Keratinocyte (primary cell): ENCODE results near the gene SLC39A5. TPM values are rescaled to one million over a fixed set of nuclear protein-coding genes. Genes with fewer than 3 reads are reported as not detected.

ENCODE experiments used
- DNase-seq: peaks from one replicate; pipeline ENCODE4 v3.0.0-alpha.2; 2011; ENCODE audit warnings: low read depth, missing footprints, low spot score
- FAIRE-seq: peaks from 2 replicates; lab custom pipeline; 2011; peaks lifted over from hg19 to GRCh38; lab: Jason Lieb, UNC
- H2AFZ ChIP-seq: 2 replicates; pipeline ENCODE4 v1.6.0; 2012; ENCODE audit warnings: low read length, control low read depth, inconsistent platforms; ENCODE audit not compliant: control insufficient read depth
- H3K27ac ChIP-seq: 2 replicates; pipeline ENCODE4 v1.5.1; 2011; ENCODE audit warnings: low read length; ENCODE audit not compliant: control insufficient read depth, insufficient read depth
- H3K27me3 ChIP-seq: 3 replicates; pipeline ENCODE4 v1.6.0; 2011; ENCODE audit warnings: low read length; ENCODE audit not compliant: control insufficient read depth, insufficient read depth; ENCODE audit errors: extremely low read depth
- H3K36me3 ChIP-seq, 2 experiments: 2 replicates in 1 of 2; 3 replicates in 1 of 2; pipeline ENCODE4 v1.5.1; 2011; ENCODE audit warnings: low read length in 2 of 2, mild to moderate bottlenecking in 1 of 2; ENCODE audit not compliant: control insufficient read depth in 2 of 2, insufficient read depth in 2 of 2; ENCODE audit errors: extremely low read depth in 1 of 2
- H3K4me1 ChIP-seq: 3 replicates; pipeline ENCODE4 v1.5.1; 2011; ENCODE audit warnings: low read length; ENCODE audit not compliant: control insufficient read depth, insufficient read depth; ENCODE audit errors: extremely low read depth
- H3K4me2 ChIP-seq: 3 replicates; pipeline ENCODE4 v1.6.0; 2011; ENCODE audit warnings: low read depth, low read length; ENCODE audit not compliant: control insufficient read depth, insufficient read depth; ENCODE audit errors: extremely low read depth
- H3K4me3 ChIP-seq, 3 experiments: fragments of 200-600 bp in 1 of 3; sonication (generic) in 1 of 3; 2 replicates in 2 of 3; 3 replicates in 1 of 3; pipeline ENCODE4 v1.5.1; 2011 to 2016; ENCODE audit warnings: low read length in 3 of 3, mild to moderate bottlenecking in 3 of 3, control low read depth in 2 of 3, inconsistent platforms in 1 of 3, low read depth in 1 of 3, mixed read lengths in 1 of 3, mixed run types in 1 of 3, moderate library complexity in 1 of 3; ENCODE audit not compliant: control insufficient read depth in 2 of 3, insufficient read depth in 2 of 3; ENCODE audit errors: extremely low read depth in 1 of 3
- H3K79me2 ChIP-seq: 2 replicates; pipeline ENCODE4 v1.6.0; 2012; ENCODE audit warnings: low read length; ENCODE audit not compliant: control insufficient read depth, insufficient read depth
- H3K9ac ChIP-seq: 3 replicates; pipeline ENCODE4 v1.6.0; 2011; ENCODE audit warnings: low read length; ENCODE audit not compliant: control insufficient read depth, insufficient read depth; ENCODE audit errors: extremely low read depth
- H3K9me1 ChIP-seq: 3 replicates; pipeline ENCODE4 v1.6.0; 2011; ENCODE audit warnings: low read length; ENCODE audit not compliant: control insufficient read depth, insufficient read depth; ENCODE audit errors: extremely low read depth
- H3K9me3 ChIP-seq: 2 replicates; pipeline ENCODE4 v1.5.1; 2012; ENCODE audit warnings: low read depth, low read length; ENCODE audit not compliant: control insufficient read depth
- H4K20me1 ChIP-seq: 3 replicates; pipeline ENCODE4 v1.6.0; 2011; ENCODE audit warnings: low read length; ENCODE audit not compliant: control insufficient read depth, insufficient read depth; ENCODE audit errors: extremely low read depth
- CTCF ChIP-seq, 3 experiments: IDR thresholded peaks in 1 of 3; conservative IDR thresholded peaks in 1 of 3; optimal IDR thresholded peaks in 1 of 3; 2 replicates in 2 of 3; 3 replicates in 1 of 3; pipeline versions ENCODE3 to v1.5.1; 2011; ENCODE audit warnings: low read length in 3 of 3, mild to moderate bottlenecking in 3 of 3, moderate library complexity in 2 of 3, control low read depth in 1 of 3, inconsistent platforms in 1 of 3; ENCODE audit not compliant: insufficient read depth in 2 of 3; ENCODE audit errors: extremely low read depth in 1 of 3
- EZH2 ChIP-seq: IDR thresholded peaks from one replicate; pipeline ENCODE4 v1.6.1; 2012; ENCODE audit warnings: inconsistent platforms, mild to moderate bottlenecking, low read length, moderate library complexity
- dilution Hi-C: fragments of 300-500 bp; cut with MboI; formaldehyde crosslinking; loops from one replicate; pipeline ENCODE4 v1.7.0; 2020; ENCODE audit warnings: low sequenced_read_pairs; ENCODE audit not compliant: extremely low pct_ligation_motif_present
- polyA plus RNA-seq, 5 experiments: library from polyadenylated mRNA; depleted of rRNA in 3 of 5; stranded (reverse) in 3 of 5; stranded (forward) in 1 of 5; unstranded in 1 of 5; fragments of >200 nt; gene quantifications; 1 replicate in 1 of 5; 2 replicates in 3 of 5; 3 replicates in 1 of 5; pipeline versions ENCODE4 v1.2.1 to v1.2.3, GENCODE V29; 2011 to 2012; ENCODE audit warnings: missing spikeins in 2 of 5, low read depth in 1 of 5, low replicate concordance in 1 of 5

SLC39A5 gene
- polyA plus RNA-seq, 1 donor (not counting 4 experiments of a cell fraction or from before 2014, with no cell fraction given) = not detected

- H3K9me3 ChIP-seq = no peaks in the 10 kb centered on the region
- no peaks in the 10 kb centered on the region for H4K20me1 ChIP-seq
- no peak overlapping the region for H3K4me2 ChIP-seq
- TF ChIP-seq CTCF (optimal IDR thresholded peaks at IDR 0.05 in 1 of 3, IDR thresholded peaks at IDR 0.05 in 1 of 3, conservative IDR thresholded peaks at IDR 0.05 in 1 of 3; ENCODE audit: extremely low read depth in 1 of 3, insufficient read depth in 2 of 3, low read length in 3 of 3) (no peak), EZH2 (no peak)
- no peak overlapping the region for H3K27ac ChIP-seq
- H3K9me1 ChIP-seq = no peaks in the 10 kb centered on the region
- dilution Hi-C loops = no loop called here
- peaks cover 0 to 3% of the 10 kb centered on the region in 2 experiments for H3K36me3 ChIP-seq
- no peak overlapping the region for H2AFZ ChIP-seq
- no peak for FAIRE-seq
- H3K27me3 ChIP-seq = no peaks in the 10 kb centered on the region
- H3K79me2 ChIP-seq = no peaks in the 10 kb centered on the region
- DNase-seq = no peak
- H3K4me1 ChIP-seq = no peaks in the 10 kb centered on the region
- H3K4me3 ChIP-seq = no peak overlapping the region
- H3K9ac ChIP-seq = no peak overlapping the region
These were observed 757 bp downstream of the SLC39A5 start for GRCh38 chr12:56230432-56231183.

GRCh38 chr12:56231184-56231582, 1.3 kb downstream of the SLC39A5 start:
- dilution Hi-C loops = no loop called here

More at GRCh38 chr12:56231184-56231582, 1.3 kb downstream of the SLC39A5 start:
- Histone ChIP-seq H3K9me3 (no peaks in the 10 kb centered on the region), H3K4me3 (no peak overlapping the region), H3K27me3 (no peaks in the 10 kb centered on the region), H4K20me1 (no peaks in the 10 kb centered on the region), H3K79me2 (no peaks in the 10 kb centered on the region), H3K27ac (no peak overlapping the region), H3K36me3 (peaks cover 0 to under 1% of the 10 kb centered on the region in 2 experiments), H3K9ac (no peak overlapping the region), H3K4me1 (no peaks in the 10 kb centered on the region), H3K9me1 (no peaks in the 10 kb centered on the region), H2AFZ (no peak overlapping the region), H3K4me2 (no peak overlapping the region)
- no peak for DNase-seq
- FAIRE-seq = no peak
- TF ChIP-seq CTCF (optimal IDR thresholded peaks at IDR 0.05 in 1 of 3, IDR thresholded peaks at IDR 0.05 in 1 of 3, conservative IDR thresholded peaks at IDR 0.05 in 1 of 3; ENCODE audit: extremely low read depth in 1 of 3, insufficient read depth in 2 of 3, low read length in 3 of 3) = no peak
- no peak for TF ChIP-seq EZH2
